ENCODE data around the gene SDCBP2. TPM values are rescaled to one million over a fixed set of nuclear protein-coding genes. Genes with fewer than 3 reads are reported as not detected.

SDCBP2 gene
- polyA plus RNA-seq, 1 donor: 1.8 TPM

DNA sequence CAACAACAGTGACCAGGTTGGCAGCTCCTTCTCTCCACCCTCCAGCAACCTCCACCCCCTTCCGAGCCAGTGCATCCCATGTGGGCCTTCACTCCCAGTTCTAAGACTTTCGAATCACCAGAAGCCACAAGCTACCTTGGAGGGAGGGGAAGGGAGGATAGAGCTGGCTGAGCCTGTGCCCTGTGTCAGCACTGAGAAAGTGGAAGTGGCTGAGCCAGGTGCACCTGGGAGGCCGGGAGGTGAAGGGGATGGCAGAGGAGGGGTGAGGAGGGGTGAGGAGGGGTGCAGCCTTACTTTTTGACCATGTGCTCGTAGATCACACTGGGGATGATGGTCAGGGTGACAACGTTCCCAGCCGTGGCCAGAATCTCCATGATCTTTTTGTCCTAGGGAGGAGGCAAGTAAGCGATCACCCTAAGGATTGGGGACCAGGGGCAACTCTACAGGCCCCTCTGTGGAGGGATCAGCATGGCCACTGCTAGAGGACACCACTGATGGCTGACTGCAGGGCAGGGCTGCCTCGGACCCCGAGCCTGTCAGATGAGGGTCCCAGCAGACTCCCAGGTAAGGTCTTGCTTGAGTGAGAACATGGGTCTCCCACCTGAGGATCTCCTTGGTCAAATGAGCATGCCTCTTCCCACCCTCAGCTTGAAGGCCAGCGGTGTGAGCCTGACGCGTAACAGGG lies 18.3 kb downstream of the SDCBP2 start:
- no peak for DNase-seq

DNA sequence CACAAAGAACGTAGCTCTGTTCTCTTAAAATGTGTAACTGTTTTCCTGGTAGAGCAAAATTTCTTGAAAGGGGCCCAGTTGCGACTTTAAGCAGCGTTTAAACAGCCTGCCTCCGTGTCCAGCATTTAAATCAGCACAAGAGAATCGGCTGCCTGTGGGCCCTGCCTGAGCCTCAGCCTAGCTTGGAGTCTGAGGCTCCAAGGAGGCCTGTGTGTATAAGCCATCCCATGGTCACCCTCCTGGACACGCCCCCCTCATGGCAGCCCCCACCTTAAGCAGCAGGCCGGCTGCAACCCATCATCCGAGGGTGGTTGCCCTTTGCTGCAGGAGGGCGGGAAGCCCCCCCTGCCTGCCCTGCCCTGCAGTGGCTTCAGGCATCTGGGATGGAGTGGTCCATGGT lies 18.9 kb downstream of the SDCBP2 start:
- DNase-seq: no peak

DNA sequence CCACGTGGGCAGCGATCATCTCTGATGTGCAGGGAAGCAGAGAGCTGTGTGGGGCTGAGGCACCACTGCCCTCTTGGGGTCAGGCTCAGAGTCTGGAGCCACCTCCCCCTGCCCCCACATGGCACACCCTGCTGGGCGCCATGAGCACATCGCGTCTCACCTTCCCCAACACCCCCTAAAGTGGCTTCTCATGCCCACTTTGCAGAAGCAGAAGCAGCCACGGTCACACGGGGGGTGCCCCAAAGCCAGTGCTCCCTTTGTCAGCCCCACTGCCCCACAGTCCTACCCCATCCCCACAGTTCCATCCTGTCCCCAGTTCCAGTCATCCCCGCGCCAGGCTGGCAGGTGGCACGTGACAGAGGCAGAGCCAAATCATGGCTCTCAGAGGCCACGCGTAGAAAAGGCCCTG lies 19.5 kb downstream of the SDCBP2 start:
- no peak for DNase-seq

DNA sequence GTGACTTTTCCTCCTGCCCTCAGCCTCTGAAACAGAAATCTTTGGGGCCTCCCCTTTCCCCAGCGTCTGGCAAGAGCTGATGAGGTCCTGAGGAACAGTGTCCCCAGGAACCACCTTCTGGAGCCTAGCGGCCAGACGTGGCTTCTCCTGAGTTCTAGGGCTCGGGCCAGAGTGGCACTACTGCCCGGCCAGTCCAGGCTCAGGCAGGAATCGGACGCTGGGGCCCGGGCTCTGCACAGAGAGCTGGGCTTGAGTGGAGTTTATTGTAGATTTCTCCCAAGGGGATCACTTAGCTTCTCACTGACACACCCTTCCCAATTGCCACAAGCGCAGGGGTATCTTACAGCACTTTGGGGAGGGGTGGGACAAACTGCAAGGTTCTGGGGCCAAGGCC lies 20.2 kb downstream of the SDCBP2 start:
- no peak for DNase-seq

DNA sequence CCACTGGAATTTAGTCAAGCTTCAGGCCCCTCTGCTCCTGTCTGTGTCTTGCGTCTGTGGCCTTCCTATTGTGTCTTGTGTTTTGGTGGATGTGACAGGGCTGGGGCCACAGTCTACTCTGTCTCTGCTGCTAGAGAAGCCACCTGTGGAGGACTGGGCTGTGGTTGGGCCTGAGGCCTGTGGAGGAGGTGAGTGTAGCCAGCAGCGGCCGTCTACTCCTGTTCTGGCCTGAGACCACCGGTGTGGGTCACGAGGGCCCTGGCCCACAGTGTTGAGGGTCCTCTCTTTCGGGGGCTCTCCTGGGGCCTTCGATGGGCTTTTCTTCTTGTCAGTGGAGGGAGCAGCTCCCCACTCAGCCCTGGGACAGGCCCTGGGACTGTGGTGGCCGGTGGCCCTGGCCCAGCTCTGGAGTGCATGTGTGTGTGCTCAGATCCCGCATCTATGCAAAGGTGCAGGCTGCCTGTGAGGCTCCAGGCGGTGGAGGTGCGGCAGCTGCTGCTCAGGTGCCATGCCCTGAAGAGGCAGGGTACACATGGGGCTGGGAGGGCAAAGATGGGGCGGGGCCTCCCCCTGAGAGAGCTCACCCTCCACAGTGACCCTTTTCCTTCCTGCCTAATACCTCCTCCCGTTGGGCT lies 20.8 kb downstream of the SDCBP2 start:
- DNase-seq: no peak

DNA sequence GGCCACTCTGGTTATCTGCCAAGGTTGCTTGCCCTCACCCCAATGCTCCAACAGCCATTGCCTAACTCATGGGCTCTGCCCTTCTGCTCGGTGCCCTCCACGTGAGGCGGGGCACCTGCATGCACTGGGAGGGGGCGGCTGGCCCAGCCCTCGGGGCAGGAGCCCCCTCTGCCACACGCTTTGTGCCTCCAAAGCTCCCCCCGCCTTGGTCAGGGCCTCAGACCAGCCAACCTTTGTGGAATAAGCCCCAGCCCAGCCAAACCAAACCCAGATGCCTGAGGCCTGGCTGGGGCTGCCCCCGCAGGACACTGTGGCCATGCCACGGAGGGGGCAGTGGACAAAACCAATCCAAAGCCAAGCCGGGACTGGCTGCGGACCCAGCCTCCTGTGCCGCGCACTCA lies 21.4 kb downstream of the SDCBP2 start:
- no peak for DNase-seq

DNA sequence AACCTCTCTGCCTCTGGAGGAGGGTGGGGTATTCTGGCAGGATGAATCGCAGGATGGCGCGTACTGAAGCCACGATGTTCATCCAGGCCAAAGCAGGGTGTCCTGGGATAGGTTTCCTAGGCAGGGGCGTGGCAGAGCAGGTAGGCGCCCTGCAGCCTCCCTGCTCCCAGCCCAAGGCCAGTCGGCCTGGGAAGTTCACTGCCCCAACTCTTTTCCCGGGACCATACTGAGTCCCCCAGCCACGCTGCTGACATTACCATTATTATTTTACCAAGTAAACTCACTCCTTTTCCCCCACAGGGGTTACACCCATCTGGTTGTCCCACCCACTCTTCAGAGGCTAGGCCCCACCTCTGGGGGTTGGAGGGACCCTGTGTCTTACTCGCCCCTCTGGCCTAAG lies 21.8 kb downstream of the SDCBP2 start:
- no peak for DNase-seq

DNA sequence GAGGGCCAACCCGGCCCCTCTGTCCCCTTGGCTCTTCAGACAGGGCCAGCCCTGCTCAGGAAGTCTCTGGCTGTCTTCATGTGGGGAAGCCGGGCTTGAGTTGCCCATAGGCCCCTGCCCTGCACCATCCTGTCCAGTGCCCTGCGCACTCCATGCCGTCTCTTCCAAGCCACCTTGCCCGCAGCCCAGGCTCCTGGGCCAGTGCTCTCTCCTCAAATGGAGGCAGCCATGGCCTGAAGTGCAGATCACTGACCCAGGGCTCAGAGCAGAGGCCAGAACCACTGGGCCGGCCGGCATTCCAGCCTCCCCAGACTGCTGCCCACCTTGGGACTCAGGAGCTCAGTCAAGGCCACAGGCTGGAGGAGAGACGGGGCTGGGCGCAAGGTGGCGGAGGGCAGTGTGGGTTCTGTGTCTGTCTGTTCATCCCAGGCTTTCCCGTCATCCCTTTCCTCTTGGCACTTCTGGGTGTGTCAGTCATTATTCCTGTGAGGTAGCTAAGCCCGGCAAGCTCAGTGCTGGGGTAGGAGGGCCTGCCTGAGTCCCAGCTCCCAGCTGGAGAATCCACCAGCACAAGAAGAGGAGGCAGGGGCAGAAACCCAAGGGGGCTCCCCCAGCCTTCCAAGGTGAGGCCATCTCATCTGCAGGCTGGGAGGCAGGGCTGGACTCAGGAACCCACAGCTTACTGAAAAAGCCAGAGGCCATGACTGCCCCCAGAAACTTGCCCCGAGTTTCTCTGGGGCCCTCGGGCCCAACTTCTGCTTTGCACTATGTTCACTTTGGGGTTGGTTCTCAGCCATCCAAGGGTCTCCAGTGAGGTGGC lies 22.4 kb downstream of the SDCBP2 start:
- no peak for DNase-seq

DNA sequence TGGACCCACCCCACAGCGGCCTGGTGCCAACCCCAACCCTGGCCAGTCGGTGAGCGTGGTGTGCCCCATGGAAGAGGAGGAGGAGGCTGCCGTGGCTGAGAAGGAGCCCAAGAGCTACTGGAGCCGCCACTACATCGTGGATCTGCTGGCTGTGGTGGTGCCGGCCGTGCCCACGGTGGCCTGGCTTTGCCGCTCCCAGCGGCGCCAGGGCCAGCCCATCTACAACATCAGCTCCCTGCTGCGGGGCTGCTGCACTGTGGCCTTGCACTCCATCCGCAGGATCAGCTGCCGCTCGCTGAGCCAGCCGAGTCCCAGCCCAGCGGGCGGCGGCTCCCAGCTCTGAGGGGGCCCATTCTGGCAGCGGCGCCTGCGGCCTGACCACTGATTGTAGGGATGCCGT lies 23.2 kb downstream of the SDCBP2 start:
- DNase-seq: no peak

DNA sequence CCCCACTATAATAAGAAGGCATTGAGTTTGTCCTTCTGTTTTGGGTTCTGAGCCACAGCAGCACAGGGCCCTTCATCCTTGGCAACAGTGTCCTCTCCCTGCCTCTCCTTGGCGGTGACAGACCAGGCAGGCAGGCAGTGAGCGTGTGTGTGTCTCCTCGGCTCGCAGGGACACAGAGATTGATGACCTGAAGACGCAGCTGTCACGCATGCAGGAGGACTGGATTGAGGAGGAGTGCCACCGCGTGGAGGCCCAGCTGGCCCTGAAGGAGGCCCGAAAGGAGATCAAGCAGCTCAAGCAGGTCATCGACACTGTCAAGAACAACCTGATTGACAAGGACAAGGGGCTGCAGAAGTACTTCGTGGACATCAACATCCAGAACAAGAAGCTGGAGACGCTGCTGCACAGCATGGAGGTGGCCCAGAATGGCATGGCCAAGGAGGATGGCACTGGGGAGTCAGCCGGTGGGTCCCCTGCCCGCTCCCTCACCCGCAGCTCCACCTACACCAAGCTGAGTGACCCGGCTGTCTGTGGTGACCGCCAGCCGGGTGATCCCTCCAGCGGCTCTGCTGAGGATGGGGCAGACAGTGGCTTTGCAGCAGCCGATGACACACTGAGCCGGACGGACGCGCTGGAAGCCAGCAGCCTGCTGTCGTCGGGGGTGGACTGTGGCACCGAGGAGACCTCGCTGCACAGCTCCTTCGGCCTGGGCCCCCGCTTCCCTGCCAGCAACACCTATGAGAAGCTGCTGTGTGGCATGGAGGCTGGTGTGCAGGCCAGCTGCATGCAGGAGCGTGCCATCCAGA lies 24.0 kb downstream of the SDCBP2 start:
- DNase-seq: no peak

DNA sequence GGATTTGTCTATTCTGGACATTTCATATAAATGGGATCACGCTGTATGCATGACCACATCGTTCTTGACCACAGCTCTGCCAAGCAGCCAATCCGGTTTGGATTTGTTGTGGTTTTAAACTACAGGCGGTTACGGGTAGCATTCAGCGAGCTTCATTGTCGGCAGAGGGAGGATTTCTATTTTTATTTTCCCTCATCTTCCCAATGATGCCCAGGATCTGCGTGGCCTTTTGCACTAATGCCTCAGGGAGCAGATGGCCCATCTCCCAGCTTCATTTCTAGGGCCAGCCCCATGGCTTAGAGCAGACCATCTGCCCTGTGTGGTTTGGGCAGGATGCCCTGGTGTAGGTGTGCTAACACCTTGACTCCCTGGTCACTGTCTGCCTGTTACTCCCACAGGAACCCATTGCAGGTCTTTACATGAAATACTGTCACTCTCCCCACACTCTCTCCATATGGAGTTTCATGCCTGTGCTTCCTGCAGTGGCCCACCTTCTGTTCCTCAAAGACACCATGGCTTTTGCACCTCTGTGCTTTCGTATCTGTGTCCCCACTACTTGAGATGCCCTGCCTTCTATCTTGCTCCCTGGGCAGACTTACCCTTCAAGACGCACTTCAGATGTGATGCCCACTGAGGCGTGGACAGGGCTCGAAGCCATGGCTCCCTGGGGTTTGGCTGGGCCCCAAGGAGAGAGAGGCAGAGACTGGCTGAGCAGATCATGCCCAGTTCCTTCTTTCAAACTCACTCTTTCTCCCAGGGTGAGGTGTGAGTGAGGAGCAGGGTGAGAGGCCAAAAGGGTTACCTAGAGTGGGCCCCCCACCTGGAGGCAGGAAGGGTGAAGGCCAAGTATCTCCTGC lies 26.0 kb downstream of the SDCBP2 start:
- no peak for DNase-seq

DNA sequence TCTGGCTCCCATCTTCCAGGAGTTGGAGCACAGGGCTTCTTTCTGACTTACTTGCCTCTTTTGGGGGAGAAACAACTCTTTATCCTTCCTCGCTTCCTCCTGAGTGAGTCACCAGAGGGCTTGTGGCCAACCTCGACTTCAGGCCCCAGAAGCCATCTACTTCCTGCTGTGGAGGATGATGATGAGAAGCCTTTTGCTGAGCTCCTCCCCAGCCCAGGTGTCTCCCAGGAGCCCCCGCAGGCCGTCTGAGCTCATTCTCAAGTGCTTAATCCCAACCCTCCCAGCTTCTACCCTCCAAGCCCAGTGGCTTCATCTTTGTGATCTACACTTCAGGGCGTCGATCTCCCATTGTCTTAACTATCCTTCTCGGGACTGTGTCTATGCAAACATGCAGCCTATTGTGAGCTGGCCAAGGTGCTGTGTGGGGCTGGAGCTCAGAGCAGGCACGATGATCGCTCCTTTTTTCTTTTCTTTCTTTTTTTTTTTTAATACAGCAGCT lies 27.9 kb downstream of the SDCBP2 start:
- no peak for DNase-seq

DNA sequence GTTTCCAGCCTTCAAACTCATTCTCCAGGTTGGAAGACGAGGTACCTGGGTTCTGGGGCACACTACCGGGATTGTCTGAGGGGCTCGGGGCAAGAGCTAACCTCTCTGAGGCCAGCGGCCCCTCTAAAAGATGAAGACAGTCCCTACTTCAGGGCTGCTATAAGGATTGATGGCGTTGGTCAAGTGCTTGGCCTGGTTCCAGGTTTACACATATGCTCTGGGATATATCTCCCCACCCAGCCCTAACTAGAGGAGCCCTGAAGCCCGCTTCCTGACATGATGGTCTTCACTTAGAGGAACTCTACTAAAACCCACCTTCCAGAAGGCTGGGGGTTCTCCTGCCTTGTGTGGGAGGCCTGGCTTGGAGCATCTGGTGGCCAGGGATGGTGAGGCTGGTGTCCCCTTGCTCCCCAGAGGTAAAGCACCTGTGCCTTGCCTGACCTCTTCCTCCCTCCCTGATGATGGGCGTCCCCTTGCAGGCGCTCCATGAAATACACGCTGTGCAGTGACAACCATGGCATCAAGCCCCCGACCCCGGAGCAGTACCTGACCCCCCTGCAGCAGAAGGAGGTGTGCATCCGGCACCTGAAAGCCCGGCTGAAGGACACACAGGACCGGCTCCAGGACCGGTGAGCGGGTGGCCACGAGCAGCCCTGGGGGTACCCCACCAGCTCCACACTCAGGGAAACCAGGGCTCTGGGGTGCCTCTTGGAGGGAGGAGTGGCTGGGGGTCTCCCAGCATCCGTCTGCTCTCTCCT lies 28.7 kb downstream of the SDCBP2 start:
- no peak for DNase-seq

DNA sequence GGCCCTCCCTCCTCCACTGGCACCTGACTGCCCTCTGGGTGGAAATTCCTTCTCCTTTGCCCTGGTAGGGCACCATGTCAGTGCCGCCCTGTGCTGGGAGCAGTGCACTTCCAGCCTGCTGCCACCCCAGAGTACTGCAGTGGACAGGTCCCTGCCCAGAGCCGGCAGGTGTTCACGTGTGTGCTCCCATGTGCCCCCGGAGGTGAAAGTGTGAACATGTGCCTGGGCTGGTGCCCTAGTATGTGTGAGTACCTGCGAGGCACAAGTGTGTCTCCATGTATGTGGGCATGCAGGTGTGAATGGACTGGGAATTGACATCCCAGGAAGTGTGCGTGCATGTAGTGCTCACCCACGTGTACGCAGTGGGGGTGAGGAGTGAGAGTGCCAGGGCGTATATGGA lies 29.4 kb downstream of the SDCBP2 start:
- DNase-seq: no peak

DNA sequence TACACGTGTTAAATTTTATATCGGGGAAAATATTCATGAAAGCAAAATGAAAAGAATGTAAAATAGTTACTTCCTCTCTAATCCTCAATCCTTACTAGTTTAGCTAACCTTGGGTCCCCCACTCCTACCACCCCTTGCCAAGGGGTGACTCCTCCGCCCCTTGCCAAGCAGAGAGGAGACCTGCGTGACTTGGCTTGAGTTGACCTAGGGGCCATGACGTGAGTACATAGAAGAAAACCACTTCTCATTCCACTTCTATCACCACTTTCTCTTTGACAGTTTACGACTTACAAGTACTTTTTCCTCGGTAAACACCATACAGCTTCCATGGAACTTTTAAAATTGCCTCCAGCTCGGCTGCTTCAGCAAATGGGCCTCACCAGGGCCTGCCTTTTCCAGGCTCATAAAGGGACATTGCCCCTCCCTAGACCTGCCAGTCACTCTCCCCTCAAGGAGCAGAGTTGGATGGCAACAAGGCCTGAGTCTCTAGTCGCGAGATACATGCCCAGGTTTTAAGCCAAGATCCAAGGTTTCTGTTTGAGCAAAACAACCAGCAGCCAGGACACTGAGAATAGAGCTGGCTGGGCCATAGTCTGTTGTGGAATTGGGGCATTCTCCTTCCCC lies 29.9 kb downstream of the SDCBP2 start:
- no peak for DNase-seq

DNA sequence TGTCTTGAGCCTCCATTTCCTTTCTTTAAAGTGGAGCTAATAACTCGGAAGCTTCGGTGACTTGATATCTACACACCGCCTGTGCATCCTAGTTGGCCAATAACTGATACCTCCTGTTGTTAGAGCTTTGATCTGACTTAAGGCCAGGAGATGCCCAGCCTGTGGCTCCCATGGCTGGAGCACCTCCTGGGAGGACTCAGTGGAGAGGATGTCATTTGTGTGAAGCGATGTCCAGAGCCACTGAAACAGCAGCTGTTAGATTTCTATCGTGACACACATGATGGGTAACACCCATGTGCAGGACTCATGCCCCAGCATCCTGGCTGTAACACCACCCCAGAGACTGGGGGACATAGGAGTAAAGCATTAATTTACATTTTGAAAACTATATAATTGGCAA lies 30.8 kb downstream of the SDCBP2 start:
- no peak for DNase-seq

DNA sequence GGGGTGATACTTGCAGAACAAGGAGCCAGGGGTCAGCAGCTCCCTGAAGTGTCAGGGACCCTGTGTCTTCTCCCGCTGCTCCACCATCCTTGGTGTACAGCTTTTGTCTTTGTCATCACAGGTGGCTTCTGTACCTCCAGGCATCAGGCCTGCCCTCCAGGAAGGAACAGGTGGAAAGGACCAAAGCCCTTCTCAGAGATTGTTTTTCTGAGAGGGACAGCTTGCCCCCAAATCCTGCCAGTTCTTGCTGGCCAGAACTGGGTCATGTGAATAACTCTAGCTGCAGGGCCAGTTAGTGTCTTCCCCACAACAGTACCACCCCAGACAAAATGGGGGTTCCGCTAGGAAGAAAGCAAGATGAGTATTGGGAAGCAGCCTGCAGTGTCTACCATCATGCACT lies 31.5 kb downstream of the SDCBP2 start:
- no peak for DNase-seq

DNA sequence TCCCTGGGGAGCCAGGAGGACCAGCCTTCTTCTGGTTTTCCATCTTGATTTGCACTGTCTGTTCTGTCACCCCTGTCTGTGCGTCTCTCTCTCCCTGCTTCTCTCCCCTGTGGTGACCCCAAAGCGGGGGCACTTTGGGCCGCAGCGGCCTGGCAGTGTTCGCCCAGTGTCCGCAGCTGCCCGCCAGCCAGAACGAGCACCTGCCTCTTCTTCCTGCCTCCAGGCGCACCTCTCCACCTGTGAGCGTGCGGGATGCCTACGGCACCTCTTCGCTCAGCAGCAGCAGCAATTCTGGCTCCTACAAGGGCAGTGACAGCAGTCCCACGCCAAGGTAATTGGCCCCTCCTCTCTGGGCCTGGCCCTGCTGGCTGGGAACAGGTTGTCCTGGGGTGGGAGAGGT lies 32.0 kb downstream of the SDCBP2 start:
- DNase-seq: no peak

DNA sequence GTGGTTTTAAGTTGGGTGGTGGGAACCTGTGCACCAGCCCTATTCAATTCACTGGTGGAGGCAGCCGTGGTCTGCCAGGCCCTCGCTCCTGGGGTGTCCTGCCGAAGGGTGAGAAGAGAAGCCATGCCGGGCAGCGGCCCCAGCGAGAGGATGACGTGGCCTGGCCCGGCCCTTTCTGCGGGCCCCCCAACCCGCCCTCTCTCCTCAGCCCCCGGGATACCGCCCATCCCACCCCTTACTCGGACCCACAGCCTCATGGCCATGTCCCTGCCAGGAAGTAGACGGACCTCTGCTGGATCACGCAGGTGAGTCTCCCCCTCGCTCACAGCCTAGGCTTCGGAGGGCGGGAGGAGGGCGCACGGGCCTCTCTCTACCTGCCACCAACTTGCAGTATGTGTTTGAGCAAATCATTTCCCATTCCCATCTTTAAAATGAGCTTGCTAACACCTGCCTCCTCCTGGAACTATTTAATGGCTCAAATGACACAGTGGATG lies 32.8 kb downstream of the SDCBP2 start:
- no peak for DNase-seq

DNA sequence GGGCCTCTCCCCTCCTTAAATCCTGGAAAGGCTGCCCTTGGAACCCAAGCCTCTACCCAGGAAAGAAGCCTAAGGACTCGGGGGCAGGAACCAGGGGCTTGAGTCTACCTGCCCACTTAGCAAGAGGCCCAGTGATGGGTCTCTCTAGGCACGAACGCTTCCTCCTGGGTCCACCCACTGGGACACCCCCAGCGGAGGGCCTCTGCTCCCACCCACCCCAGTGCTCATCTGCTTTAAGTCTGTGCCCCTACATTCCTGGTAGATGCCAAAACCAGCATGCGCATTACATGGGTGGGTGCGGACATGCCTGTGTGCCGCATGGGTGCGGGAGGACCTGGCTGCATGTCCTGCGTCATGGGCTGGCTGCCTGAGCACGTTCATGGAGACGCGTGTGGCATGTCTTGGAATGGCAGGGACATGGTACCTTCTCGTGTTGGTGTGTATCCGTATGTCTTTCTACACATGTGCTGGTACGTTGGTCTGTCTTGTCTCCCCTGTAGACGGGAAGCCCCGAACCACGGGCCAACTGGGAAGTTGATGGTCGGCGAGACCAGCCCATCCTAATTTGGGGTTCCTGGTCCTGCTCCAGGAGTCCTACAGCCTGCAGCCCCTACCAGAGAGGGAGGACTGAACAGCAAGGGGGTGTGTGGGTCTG lies 33.5 kb downstream of the SDCBP2 start:
- DNase-seq: no peak

Measured in hindlimb muscle (tissue), 1 donor.